ENCODE data around the gene RASGEF1B.
"Not testable (repeated sequence)": the region's sequence is repeated elsewhere in the genome, so short reads cannot be mapped to it uniquely, and the experiment has no call there.

RASGEF1B gene

GRCh38 chr4:81429031-81429430, 42.7 kb downstream of the RASGEF1B start:
- no peak for DNase-seq

- DNase-seq = no peak
Observed at GRCh38 chr4:81428002-81428401, 43.7 kb downstream of the RASGEF1B start.

GRCh38 chr4:81427344-81427821, 44.3 kb downstream of the RASGEF1B start:
- no peak for DNase-seq

GRCh38 chr4:81426770-81427289, 44.9 kb downstream of the RASGEF1B start:
- DNase-seq = no peak

GRCh38 chr4:81424816-81425755, 46.6 kb downstream of the RASGEF1B start:
- DNase-seq = no peak

- DNase-seq = no peak
Observed at GRCh38 chr4:81424336-81424735, 47.4 kb downstream of the RASGEF1B start.

GRCh38 chr4:81422595-81422994, 49.1 kb downstream of the RASGEF1B start:
- DNase-seq = no peak

- DNase-seq = no peak
Observed at GRCh38 chr4:81421346-81422218, 50.1 kb downstream of the RASGEF1B start.

- DNase-seq = no peak
Observed at GRCh38 chr4:81418572-81418971, 53.1 kb downstream of the RASGEF1B start.

- no peak for DNase-seq
Observed at GRCh38 chr4:81412946-81413495, 58.7 kb downstream of the RASGEF1B start.

GRCh38 chr4:81410680-81411079, 61.0 kb downstream of the RASGEF1B start:
- DNase-seq = no peak

- DNase-seq = no peak
Observed at GRCh38 chr4:81409836-81410235, 61.9 kb downstream of the RASGEF1B start.

GRCh38 chr4:81408341-81408740, 63.4 kb downstream of the RASGEF1B start:
- no peak for DNase-seq

- DNase-seq = no peak
Observed at GRCh38 chr4:81407726-81408125, 64.0 kb downstream of the RASGEF1B start.

- not testable (repeated sequence) for DNase-seq
Observed at GRCh38 chr4:81406481-81406880, 65.2 kb downstream of the RASGEF1B start.

GRCh38 chr4:81405900-81406401, 65.8 kb downstream of the RASGEF1B start:
- no peak for DNase-seq

GRCh38 chr4:81404741-81405140, 67.0 kb downstream of the RASGEF1B start:
- no peak for DNase-seq

- no peak for DNase-seq
Observed at GRCh38 chr4:81404294-81404693, 67.4 kb downstream of the RASGEF1B start.

GRCh38 chr4:81399306-81400086, 72.2 kb downstream of the RASGEF1B start:
- no peak for DNase-seq

- DNase-seq = no peak
Observed at GRCh38 chr4:81398379-81398778, 73.3 kb downstream of the RASGEF1B start.

- no peak for DNase-seq
Observed at GRCh38 chr4:81397635-81398034, 74.1 kb downstream of the RASGEF1B start.

GRCh38 chr4:81395239-81395638, 76.5 kb downstream of the RASGEF1B start:
- DNase-seq = no peak

Data from activated CD4-positive, alpha-beta T cell treated with anti-CD3 and anti-CD28 coated beads, Interleukin-2, amount 50 U/mL, for 4 hours (primary cell).